Measurements from ENCODE around the gene GPR4.
"Not testable (repeated sequence)": the region's sequence is repeated elsewhere in the genome, so short reads cannot be mapped to it uniquely, and the experiment has no call there.

The GPR4 gene

DNA sequence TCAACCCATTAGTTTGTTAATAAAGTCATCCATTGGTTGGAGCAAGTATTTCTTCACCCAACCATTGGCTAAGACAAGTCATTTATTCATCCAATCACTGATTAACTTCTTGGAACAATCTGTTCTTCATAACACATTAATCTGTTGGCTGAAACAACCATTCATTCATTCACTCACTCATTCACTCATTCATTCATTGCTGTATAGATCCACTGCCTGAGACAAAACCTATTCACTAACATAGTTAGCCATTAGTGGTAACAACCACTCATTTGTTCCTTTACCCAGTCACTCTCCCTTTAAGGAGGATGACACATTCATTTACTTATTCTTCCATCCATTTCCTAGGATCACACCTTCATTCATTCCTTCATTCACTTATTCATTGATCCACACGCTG is 22.0 kb upstream of the GPR4 start:
- no peak for DNase-seq (ENCODE audit: low read depth in 2 of 2)

DNA sequence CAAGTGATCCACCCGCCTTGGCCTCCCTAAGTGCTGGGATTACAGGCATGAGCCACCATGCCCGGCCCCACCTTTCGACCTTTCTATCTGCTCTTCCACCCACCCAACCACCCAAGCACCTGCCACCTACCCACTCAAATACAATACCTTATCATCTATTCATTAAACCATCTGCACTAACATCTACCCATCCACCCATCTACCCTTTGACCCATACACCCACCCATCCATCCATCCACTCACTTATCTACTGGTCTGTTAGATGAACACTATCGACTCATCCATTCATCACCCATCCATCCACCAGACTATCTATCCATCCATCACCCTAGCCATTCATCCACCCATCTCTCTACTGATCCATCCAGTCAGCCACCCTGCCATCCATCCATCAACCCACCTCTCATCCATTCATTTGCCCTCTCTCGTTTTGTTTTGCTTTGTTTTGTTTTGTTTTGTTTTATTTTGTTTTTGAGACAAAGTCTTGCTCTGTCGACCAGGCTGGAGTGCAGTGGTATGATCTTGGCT is 20.0 kb upstream of the GPR4 start:
- no peak for DNase-seq (ENCODE audit: low read depth in 2 of 2)

DNA sequence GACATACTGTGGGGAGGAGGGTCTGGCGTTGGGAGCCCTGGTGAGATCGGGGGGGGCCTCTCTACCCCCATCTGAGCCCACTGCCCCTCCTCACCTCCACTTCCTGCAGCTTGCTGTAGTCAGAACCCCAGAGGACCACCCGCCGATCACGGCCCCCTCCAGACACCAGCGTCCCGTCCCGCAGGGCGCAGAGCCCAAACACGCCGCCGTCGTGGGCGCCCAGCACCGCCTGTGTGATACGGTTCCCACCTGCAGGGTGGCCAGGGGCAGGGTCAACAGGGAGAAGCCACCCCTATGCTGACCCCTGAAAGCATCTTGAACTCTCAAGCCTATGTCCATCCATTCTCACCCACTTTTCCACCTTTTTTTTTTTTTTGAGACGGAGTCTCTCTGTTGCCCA is 19.4 kb upstream of the GPR4 start:
- no peak for DNase-seq (ENCODE audit: low read depth in 2 of 2)

DNA sequence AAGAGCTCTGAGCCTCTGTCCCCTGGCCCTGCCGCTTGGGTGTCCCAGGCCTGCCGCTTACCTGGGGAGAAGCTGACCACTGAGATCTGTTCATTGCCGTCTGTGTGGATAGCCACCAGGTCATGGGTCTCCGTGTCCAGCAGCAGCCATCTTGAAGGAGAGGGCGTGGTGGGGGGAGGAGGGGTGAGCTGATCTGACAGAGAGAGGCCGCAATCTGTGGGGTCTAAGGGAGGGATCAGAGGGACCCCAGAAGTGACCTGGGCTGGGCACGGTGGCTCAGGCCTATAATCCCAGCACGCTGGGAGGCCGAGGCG is 14.6 kb upstream of the GPR4 start:
- DNase-seq (ENCODE audit: low read depth in 2 of 2): no peak

DNA sequence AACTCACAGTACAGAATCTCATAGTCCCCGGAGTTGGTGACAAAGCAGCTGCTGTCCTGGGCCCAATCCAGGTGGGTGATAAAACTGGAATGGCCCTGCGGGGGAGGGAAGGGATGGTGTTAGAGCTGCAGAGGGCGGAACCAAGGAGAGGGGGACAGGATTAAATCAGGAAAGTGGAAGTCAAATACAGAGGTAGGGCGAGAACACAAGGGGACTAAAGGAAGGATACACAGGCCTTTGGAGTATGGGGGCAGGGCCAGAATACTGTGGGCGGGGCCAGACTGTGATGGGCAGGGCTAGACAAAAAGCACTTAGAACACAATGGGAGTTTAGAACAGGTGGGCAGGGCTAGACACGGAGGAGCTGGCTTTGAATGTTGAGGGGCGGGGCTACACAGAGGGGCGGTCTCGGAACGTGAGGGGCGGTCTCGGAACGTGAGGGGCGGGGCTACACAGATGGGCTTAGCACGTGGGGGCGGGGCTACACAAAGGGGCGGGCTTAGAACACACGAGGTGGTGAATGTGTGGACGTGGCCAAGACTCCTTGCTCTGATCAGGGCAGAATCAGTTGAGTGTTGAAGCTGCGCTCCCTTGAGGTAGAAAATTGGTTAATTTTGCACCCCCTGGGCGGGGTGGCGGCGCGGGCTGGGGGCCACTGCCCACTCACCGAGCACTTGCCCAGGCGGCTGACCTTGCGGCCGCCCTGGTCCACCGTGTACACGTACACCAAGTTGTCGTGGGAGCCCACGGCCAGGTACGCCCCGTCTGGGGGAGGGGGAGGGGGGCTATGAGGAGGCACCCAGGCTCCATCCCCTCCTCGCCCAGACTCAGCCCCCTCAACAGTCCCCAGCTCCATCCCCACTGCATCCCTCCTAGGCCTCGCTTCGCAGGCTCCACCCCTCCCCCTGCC is 14.0 kb upstream of the GPR4 start:
- peak; percentile 89 to 90 for DNase-seq (ENCODE audit: low read depth in 2 of 2)

DNA sequence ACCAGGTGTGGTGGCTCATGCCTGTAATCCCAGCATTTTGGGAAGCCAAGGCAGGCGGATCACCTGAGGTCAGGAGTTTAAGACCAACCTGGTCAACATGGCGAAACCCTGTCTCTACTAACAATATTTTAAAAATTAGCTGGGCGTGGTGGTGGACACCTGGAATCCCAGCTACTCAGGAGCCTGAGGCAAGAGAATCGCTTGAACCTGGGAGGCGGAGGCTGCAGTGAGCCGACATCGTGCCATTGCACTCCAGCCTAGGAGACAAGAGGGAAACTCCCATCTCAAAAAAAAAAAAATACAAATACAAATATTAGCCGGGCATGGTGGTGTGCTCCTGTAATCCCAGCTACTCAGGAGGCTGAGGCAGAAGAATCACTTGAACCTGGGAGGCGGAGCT is 13.0 kb upstream of the GPR4 start:
- not testable (repeated sequence) for DNase-seq (ENCODE audit: low read depth in 2 of 2)

DNA sequence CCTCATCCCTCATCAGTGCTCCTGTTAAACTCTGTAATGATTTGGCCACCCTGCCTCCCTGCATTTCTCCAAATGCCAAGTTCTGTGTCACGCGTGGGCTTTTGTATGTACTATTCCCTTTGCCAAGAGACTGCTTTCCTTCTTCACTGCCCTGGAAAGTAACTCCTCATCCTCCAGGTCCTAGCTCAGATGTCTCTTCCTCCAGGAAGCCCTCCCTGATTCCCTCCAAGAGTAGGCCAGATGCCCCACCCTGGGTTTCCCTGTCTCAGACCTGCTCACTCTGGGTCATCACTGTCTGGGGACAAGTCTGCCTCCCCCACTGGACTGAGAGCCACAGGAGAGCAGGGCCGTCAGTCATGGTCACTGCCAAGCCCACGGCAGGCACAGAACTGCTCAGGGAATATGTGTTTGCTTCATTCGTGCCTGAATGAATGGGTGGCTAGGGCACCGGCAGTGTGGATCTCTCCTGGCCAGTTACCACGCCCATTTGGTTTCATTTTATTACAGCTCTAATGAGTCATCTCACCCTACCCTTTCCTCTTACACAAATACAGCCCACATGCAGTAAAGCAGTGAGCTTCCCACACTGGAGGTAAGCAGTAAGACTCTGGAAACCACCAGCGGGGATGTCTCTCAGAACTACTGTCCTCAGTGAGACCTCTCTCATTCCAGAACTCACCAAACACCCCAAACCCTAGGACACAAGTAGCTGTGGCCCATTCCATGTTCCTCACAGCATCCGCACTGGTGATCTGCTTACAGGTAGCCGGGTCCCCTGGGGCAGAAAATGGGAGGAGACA is 12.1 kb upstream of the GPR4 start:
- peak; percentile 29 to 38 for DNase-seq (ENCODE audit: low read depth in 2 of 2)

DNA sequence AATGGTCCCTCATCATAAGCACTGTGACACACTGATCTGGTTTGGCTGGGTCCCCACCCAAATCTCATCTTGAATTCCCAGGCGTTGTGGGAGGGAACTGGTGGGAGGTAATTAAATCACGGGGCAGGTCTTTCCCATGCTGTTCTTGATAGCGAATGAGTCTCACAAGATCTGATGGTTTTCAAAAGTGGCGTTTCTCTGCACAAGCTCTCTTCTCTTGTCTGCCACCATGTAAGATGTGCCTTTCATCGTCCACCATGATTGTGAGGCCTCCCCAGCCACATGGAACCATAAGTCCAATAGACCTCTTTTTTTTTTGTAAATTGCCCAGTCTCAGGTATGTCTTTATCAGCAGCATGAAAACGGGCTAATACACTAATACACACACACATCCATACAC is 6.9 kb upstream of the GPR4 start:
- DNase-seq (ENCODE audit: low read depth in 2 of 2): no peak

DNA sequence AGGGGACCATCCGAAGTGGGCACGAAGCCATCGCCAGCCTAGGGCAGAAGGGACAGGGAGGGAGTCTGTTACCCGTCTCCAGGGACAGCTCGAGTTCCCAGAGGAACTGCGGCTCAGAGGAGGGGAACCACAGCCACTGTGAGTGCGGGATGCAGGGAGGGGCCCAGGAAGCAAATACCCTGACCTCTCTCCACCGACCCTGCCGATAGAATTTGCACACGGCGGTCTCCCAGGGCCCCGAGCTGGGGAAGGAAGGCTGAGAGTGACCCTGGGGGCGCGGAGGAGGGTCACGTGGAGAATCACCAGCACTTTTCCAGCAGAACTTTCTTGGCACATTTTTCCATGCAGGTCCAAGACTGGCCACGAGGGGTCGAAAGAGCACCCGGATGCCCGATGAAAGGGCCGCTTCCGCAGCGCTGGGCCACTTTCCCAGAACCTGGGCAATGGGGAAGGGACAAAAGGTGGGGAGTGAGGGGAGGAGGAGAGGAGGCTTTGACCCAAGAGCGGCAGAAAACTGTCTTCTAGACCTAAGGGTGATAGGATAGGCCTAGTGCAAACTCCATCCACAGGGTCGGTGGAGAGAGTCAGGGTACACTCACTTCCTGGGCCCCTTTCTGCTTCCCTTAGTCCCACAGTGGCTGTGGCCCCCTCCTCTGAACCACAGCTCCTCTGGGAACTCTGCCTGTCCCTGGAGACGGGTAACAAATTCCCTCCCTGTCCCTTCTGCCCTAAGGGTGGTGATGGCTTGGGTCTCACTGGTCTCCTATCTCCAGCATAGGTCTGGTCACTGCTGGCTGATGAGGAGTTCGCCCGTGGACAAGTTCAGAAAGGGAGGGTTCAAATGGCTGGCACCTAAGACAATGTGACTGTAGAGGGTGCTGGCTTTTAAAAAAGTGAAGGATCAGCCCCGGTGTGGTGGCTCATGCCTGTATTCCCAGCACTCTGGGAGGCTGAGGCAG is 5.3 kb upstream of the GPR4 start:
- DNase-seq (ENCODE audit: low read depth in 2 of 2): no peak

DNA sequence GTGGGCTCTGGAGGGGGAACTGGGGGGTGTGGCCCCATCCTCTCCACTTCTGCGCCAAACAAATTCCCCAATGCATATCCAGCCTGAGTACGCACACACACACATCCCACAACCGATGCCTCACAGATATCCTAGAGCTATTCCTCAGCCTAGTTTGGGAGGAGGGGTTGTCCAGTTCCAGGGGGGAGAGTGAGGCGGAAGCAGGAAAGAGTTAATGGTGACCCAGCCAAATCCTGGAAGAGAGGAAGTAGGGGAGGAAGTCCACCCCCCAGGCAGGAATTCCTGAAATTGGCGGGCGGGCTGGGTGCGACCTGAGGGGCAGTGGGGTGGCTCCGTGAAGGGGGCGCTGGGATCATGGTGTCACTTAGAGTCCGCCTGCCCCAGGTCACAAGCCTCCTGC is 897 bp downstream of the GPR4 start:
- no peak for DNase-seq (ENCODE audit: low read depth in 2 of 2)

DNA sequence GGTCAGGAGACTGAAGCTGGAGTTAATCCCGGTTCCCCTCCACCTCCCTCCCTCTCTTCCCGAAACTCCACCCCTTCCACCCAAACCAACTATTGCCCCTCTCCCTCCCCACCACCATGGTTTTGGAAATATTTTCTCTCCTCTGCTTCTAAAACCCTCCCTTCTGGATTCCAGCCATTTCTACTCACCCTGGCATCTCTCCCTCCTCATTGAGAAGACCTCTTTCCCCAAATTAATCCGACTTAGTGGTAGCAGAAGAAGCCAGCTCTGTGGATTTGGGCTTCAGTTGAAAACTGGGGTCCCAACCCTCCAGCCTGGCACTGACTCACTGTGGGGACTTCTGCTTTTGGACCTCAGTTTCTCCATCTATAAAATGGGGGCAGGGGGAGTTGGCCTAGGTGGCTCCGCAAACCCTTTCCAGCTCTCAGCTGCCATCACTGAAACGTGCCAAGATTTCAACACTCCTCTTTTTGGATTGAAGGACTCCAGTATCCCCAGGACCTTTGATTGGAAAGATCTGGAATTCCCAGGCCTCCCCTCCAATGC is 1.6 kb downstream of the GPR4 start:
- DNase-seq (ENCODE audit: low read depth in 2 of 2): no peak

DNA sequence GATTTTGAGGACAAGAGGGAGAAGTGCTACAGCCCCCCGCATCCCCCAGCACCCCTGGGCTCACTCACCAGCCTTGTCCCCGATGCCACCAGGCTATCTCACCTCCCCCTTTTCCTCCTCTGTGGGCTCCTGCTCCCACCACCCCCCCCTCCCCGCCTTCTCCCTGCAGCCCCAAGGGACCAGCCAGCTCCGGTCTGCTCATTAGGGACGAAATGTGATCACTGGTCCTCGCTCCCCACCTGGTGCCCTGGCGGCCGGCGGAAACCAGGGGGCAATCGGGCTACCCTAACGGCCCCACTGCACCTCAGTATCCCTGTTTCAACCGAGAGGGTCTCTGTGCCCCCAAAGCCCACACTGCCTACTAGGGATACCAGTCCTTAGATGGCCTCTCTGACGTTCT is 2.7 kb downstream of the GPR4 start:
- no peak for DNase-seq (ENCODE audit: low read depth in 2 of 2)

DNA sequence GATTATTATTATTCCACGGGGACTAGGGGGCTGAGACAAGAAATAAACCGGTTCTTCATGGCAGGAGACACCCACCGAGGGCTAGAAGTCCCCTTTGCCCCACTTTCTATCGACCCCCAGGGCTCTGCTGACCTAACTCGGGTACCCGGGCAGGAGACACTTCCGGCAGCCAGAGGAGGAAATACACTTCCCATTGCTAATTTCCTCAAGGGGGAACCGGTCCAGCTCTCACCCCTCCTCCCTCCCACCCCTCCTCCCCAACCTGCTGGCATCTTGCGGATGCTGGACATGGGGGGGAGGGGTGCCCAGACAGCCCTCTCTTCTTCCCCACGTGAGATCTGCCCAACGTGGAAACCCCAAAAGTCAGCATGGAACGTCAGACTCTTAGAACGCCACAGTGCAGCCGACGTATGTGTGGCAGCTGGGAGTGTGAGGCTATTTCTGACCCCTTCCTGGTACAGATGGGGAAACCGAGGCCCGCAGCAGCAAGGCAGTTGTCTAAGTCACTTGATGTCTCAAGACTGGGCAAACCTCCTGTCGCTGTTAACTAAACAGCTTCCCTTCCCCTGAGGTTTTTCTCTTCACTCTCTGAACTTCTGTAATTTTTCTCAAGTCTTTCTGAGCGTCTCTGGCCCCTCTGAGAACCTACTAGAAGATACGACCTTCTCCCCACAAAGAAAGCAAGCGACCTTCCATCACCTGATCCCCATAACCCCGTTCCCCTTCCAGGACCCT is 3.6 kb downstream of the GPR4 start:
- no peak for DNase-seq (ENCODE audit: low read depth in 2 of 2)

DNA sequence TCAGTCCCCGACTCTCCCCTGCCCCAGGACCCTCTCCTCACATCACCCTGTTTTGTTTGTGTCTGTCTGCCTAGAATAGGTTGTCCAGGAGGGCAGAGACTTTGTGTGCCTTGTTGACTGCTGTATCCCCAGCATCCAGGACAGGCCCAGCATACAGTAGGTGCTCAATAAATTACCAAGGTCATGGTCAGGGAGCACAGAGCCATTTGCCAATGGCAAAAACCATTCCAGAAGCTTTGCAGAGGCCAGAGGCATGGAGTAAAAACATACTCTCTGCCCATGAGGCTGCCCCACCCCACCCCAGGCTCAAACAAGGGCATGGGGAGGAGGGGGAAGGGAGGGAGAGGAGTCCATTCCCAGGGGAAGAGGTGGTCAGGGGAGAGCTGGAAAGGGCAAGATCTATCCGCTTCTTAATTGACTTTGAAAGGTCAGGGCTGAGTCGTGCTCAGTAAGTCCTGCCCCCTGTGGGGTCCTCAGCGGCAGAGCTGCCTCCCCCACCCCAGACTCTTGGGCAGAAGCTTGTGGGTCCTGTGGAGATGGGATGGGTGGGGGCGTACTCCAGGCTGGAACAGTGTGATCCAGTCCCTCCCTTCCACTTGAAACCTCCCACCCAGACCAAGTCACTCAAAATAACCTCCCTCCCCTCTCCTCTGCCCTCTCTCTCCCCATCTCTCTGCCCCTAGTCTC is 4.4 kb downstream of the GPR4 start:
- no peak for DNase-seq (ENCODE audit: low read depth in 2 of 2)

DNA sequence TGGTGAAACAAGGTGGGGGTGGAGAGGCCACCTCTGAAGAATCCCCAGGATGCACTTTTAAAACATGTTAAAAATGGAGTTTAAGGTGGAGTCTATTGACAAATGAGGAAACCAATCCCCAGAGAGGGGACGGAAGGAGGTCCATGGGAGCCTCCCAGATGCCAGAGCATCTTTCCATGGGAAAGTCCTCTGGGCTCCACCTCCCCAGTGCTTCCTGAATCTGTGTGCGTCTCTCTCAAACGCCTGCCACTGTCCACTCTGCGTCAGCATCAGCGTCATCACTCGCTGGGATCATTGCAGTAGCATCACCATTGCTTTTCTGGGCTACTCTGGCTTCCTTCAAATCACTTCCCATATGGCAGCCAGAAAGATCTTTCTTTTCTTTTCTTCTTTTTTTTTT is 6.2 kb downstream of the GPR4 start:
- no peak for DNase-seq (ENCODE audit: low read depth in 2 of 2)

DNA sequence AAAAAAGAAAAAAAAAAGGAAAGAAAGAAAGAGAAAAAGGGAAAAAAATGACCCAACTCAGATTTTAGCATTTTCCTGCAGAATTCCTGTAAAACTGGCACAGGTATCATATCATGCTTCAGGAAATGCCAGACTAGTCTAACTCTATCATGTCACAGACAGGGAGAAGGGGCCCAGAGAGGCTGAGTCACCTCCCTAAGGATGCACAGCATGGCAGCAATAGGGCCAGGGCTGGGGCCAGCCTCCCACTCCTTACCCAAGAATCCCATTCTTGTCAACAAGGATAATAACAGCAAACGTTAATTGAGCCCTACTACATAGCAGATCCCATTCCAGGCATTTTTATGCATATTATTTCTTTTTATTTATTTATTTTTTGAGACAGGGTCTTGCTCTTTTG is 8.5 kb downstream of the GPR4 start:
- no peak for DNase-seq (ENCODE audit: low read depth in 2 of 2)

DNA sequence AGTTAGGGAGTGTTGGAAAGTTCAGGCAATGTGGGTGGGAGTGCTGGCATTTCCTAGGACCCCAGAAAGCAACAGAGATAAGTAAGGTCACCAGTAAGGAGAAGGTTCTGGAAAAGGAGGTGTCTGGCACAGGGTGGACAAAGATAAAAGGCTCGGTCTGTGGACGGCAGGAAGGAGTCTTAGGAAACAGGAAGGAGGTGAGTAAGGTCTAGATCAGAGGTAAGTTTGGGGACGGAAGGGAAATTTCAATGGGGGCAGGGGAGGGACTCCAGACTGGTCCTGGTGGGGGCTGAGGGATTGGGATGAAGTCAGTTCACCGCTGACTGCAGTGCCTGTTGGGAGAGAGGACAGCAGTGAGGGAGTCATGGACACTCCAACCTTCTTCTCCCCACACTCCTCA is 9.6 kb downstream of the GPR4 start:
- no peak for DNase-seq (ENCODE audit: low read depth in 2 of 2)

DNA sequence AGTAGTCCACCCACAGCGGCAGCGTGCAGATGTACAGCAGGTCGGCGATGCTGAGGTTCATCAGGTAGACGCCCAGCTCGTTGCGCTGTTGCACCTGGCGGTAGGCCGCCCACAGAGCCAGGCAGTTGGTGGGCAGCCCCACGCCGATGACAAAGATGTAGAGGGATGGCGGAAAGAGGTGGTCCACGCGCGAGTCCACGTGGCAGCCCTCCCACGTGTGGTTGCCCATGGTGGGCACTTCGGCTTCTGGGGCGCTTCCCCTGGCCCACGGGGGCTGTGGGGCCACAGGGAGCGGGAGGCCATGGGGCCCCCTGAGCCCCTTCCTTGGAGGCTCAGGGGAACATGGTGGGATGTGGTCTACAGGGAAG is 10.4 kb downstream of the GPR4 start:
- DNase-seq (ENCODE audit: low read depth in 2 of 2): no peak

DNA sequence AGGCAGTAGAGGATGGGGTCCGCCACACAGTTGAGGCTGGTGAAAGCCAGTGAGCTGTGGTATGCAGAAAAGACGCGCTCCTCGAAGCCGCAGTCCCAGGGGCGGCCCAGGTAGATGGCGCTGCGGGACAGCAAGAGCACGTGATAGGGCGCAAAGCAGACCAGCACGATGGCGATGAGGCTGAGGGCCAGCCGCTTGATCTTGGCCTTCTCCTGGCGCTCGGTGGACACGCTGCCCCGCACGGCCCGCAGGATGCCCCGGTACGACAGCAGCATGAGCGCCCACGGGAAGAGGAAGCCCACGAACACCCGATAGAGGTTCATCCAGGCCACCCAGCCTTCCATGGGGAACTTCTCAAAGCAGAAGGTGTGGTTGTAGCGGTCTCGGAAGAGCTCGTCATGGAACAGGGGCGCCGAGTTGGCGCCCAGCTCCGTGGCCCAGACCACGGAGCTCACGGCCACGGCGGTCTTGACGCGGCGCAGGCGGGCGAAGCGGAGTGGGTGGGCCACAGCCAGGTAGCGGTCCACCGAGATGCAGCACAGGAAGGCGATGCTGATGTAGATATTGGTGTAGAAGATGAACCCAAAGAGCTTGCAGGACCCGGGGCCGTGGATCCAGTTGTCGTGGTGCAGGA is 10.9 kb downstream of the GPR4 start:
- peak in 1 of 2 donors; percentile 38 for DNase-seq (ENCODE audit: low read depth in 2 of 2)

All from stimulated activated CD4-positive, alpha-beta T cell treated with anti-CD3 and anti-CD28 coated beads, Interleukin-15, amount 100 ng/mL, for 48 hours (primary cell).